SK-N-SH (cell line): ENCODE measurements around the gene UBE3C. TPM values are rescaled to one million over a fixed set of nuclear protein-coding genes. Genes with fewer than 3 reads are reported as not detected.

Experiments
- CTCF ChIA-PET: fragments of 300-600, 350-600 bp; formaldehyde crosslinking; extraction: SDS; loops from one replicate; lab custom pipeline; 2021; lab: Yijun Ruan, JAX
- POLR2A ChIA-PET: fragments of 350-600 bp; sonication (Branson Sonifier 250); formaldehyde crosslinking; extraction: SDS; loops from one replicate; lab custom pipeline; 2020; ENCODE audit warnings: antibody characterized with exemption, inconsistent platforms; lab: Yijun Ruan, JAX
- DNase-seq: peaks from one replicate; pipeline ENCODE4 v3.0.0; 2012
- H2AFZ ChIP-seq: fragments of 200-600 bp; sonication (generic); 2 replicates; pipeline ENCODE4 v1.8.1; 2016; ENCODE audit warnings: antibody characterized with exemption, mild to moderate bottlenecking, low read depth
- H3F3A ChIP-seq: fragments of 200-600 bp; sonication (generic); replicated peaks from 2 replicates; pipeline ENCODE3; 2016; ENCODE audit warnings: antibody characterized with exemption, mild to moderate bottlenecking; ENCODE audit not compliant: insufficient read depth
- H3K27ac ChIP-seq, 2 experiments: fragments of 200-500 bp in 1 of 2; fragments of 200-600 bp in 1 of 2; sonication (Bioruptor generic) in 1 of 2; sonication (generic), shearing (Covaris generic) in 1 of 2; 2 replicates each; pipeline versions ENCODE4 v1.5.1 to v1.6.1; 2014 to 2016; ENCODE audit warnings: low read depth in 2 of 2, inconsistent platforms in 1 of 2, low read length in 1 of 2, mild to moderate bottlenecking in 1 of 2, mixed read lengths in 1 of 2
- H3K27me3 ChIP-seq: fragments of 200-600 bp; sonication (generic), shearing (Covaris generic); 2 replicates; pipeline ENCODE4 v1.6.1; 2016; ENCODE audit warnings: mixed run types; ENCODE audit not compliant: insufficient read depth
- H3K36me3 ChIP-seq, 2 experiments: fragments of 200-500 bp in 1 of 2; fragments of 200-600 bp in 1 of 2; sonication (Bioruptor generic) in 1 of 2; sonication (generic) in 1 of 2; replicated peaks in 1 of 2; 2 replicates each; pipeline versions ENCODE3 to v1.5.1; 2014 to 2016; ENCODE audit warnings: low read length in 1 of 2, mild to moderate bottlenecking in 1 of 2; ENCODE audit not compliant: insufficient read depth in 2 of 2, control insufficient read depth in 1 of 2
- H3K4me1 ChIP-seq, 2 experiments: fragments of 200-500 bp in 1 of 2; fragments of 200-600 bp in 1 of 2; sonication (Bioruptor generic) in 1 of 2; sonication (generic), shearing (Covaris generic) in 1 of 2; 2 replicates each; pipeline versions ENCODE4 v1.5.1 to v1.6.1; 2014 to 2016; ENCODE audit warnings: low read depth in 1 of 2, low read length in 1 of 2, mixed run types in 1 of 2; ENCODE audit not compliant: insufficient read depth in 2 of 2, control insufficient read depth in 1 of 2
- H3K4me2 ChIP-seq: fragments of 200-600 bp; sonication (generic), shearing (Covaris generic); 2 replicates; pipeline ENCODE4 v1.6.1; 2017; ENCODE audit warnings: mixed run types
- H3K4me3 ChIP-seq, 2 experiments: fragments of 200-500 bp in 1 of 2; fragments of 200-600 bp in 1 of 2; sonication (Bioruptor generic) in 1 of 2; sonication (generic), shearing (Covaris generic) in 1 of 2; 2 replicates each; pipeline versions ENCODE4 v1.5.1 to v1.8.1; 2014 to 2016; ENCODE audit warnings: low read depth in 2 of 2, inconsistent platforms in 1 of 2, low read length in 1 of 2, mild to moderate bottlenecking in 1 of 2, mixed read lengths in 1 of 2, moderate library complexity in 1 of 2
- H3K79me2 ChIP-seq: fragments of 200-600 bp; sonication (generic); 2 replicates; pipeline ENCODE4 v1.8.1; 2017; ENCODE audit warnings: mild to moderate bottlenecking; ENCODE audit not compliant: insufficient read depth
- H3K9ac ChIP-seq: fragments of 200-600 bp; sonication (generic); 2 replicates; pipeline ENCODE4 v1.6.1; 2017; ENCODE audit warnings: mixed run types
- H3K9me2 ChIP-seq: fragments of 200-600 bp; sonication (generic); 2 replicates; pipeline ENCODE4 v1.6.1; 2017; ENCODE audit warnings: mixed run types
- H3K9me3 ChIP-seq: fragments of 200-600 bp; sonication (generic); 2 replicates; pipeline ENCODE4 v1.6.1; 2017; ENCODE audit warnings: mixed run types, mild to moderate bottlenecking, moderate library complexity
- H4K20me1 ChIP-seq: fragments of 200-600 bp; sonication (generic); 2 replicates; pipeline ENCODE4 v1.6.1; 2017; ENCODE audit warnings: mild to moderate bottlenecking, mixed run types; ENCODE audit not compliant: insufficient read depth
- CHD2 ChIP-seq: fragments of 150-350 bp; IDR thresholded peaks from 2 replicates; pipeline ENCODE4 v1.6.1; 2018; ENCODE audit warnings: low read length; ENCODE audit not compliant: partially characterized antibody
- FOXJ3 ChIP-seq: sonication (generic); formaldehyde crosslinking; IDR thresholded peaks from 2 replicates; pipeline ENCODE4 v1.5.1; 2020; ENCODE audit warnings: mild to moderate bottlenecking, missing genetic modification reagents
- FOXM1 ChIP-seq: IDR thresholded peaks from 2 replicates; pipeline ENCODE4 v1.4.0; 2012; ENCODE audit warnings: low read depth, mild to moderate bottlenecking
- POLR2AphosphoS5 ChIP-seq: IDR thresholded peaks from 2 replicates; pipeline ENCODE4 v1.6.1; 2012; ENCODE audit warnings: low read depth, low read length
- RAD21 ChIP-seq: IDR thresholded peaks from 2 replicates; pipeline ENCODE4 v1.6.1; 2012; ENCODE audit warnings: mild to moderate bottlenecking, low read length
- RCOR1 ChIP-seq: fragments of 150-350 bp; IDR thresholded peaks from 2 replicates; pipeline ENCODE4 v1.6.1; 2017; ENCODE audit warnings: antibody characterized with exemption, low read length
- SIN3A ChIP-seq: IDR thresholded peaks from 2 replicates; pipeline ENCODE4 v1.6.1; 2012; ENCODE audit warnings: low read depth, mild to moderate bottlenecking, low read length, moderate library complexity, borderline replicate concordance
- TCF12 ChIP-seq: IDR thresholded peaks from 2 replicates; pipeline ENCODE4 v1.4.0; 2012
- USF2 ChIP-seq: fragments of 150-350 bp; IDR thresholded peaks from 2 replicates; pipeline ENCODE4 v1.6.1; 2017; ENCODE audit warnings: antibody characterized with exemption, low read length, low read depth, borderline replicate concordance
- WGBS: methylation state at CpG from one replicate; pipeline ENCODE4 v1.1.6; 2017; ENCODE audit warnings: low lambda C conversion rate; 5-methylcytosine and 5-hydroxymethylcytosine counted together
- polyA plus RNA-seq, 3 experiments: library from polyadenylated mRNA; depleted of rRNA; stranded (reverse); fragments of >200 nt; gene quantifications; 2 replicates each; pipeline ENCODE4 v1.2.3, GENCODE V29; 2012
- TF ChIP-seq, protein P1 (sequence below): IDR thresholded peaks from 2 replicates; pipeline ENCODE4 v1.4.0; 2012; ENCODE audit warnings: low read depth
- TF ChIP-seq, protein P2 (sequence below): IDR thresholded peaks from 2 replicates; pipeline ENCODE4 v1.4.0; 2012; ENCODE audit warnings: low read depth, borderline replicate concordance
- TF ChIP-seq, protein P3 (sequence below): fragments of 150-350 bp; IDR thresholded peaks from 2 replicates; pipeline ENCODE4 v1.6.1; 2016; ENCODE audit warnings: mild to moderate bottlenecking, low read depth, low read length
- TF ChIP-seq, protein P4 (sequence below): IDR thresholded peaks from 2 replicates; pipeline ENCODE4 v1.6.1; 2012; ENCODE audit warnings: mild to moderate bottlenecking, low read depth, low read length, moderate library complexity

The UBE3C gene
- polyA plus RNA-seq, 1 of the 3 experiments (the other 2 are of a cell fraction) = 48.4 TPM

GRCh38 chr7:157195868-157196267 lies 57.1 kb downstream of the UBE3C start:
- Histone ChIP-seq H3K9ac (no peak overlapping the region), H3K27me3 (no peaks in the 10 kb centered on the region), H3K4me1 (peaks cover 0 to 4% of the 10 kb centered on the region in 2 experiments; a peak in 1 of 4 replicates), H3K4me3 (no peak overlapping the region), H3K79me2 (peaks cover 11% of the 10 kb centered on the region; the same call in 1 of the 2 replicates), H3K9me2 (no peaks in the 10 kb centered on the region), H3K9me3 (no peaks in the 10 kb centered on the region), H3K36me3 (peaks cover 69 to 82% of the 10 kb centered on the region in 2 experiments), H3K4me2 (no peak overlapping the region), H3K27ac (no peak overlapping the region), H4K20me1 (no peaks in the 10 kb centered on the region), H3F3A (peaks cover 8% of the 10 kb centered on the region), H2AFZ (no peak overlapping the region)
- POLR2A ChIA-PET = no interaction called here
- 95% methylated on average over 12 of the region's 12 CpGs for WGBS
- no peak for DNase-seq
- TF ChIP-seq RAD21 (no peak), FOXJ3 (CRISPR knock-in tag) (no peak), SIN3A (no peak), RCOR1 (no peak), CHD2 (no peak), FOXM1 (no peak), TCF12 (no peak), USF2 (no peak), POLR2AphosphoS5 (no peak)
- TF ChIP-seq, protein P1, sequence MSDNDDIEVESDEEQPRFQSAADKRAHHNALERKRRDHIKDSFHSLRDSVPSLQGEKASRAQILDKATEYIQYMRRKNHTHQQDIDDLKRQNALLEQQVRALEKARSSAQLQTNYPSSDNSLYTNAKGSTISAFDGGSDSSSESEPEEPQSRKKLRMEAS = no peak
- TF ChIP-seq, protein P2, sequence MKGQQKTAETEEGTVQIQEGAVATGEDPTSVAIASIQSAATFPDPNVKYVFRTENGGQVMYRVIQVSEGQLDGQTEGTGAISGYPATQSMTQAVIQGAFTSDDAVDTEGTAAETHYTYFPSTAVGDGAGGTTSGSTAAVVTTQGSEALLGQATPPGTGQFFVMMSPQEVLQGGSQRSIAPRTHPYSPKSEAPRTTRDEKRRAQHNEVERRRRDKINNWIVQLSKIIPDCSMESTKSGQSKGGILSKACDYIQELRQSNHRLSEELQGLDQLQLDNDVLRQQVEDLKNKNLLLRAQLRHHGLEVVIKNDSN = no peak
- TF ChIP-seq, protein P3, sequence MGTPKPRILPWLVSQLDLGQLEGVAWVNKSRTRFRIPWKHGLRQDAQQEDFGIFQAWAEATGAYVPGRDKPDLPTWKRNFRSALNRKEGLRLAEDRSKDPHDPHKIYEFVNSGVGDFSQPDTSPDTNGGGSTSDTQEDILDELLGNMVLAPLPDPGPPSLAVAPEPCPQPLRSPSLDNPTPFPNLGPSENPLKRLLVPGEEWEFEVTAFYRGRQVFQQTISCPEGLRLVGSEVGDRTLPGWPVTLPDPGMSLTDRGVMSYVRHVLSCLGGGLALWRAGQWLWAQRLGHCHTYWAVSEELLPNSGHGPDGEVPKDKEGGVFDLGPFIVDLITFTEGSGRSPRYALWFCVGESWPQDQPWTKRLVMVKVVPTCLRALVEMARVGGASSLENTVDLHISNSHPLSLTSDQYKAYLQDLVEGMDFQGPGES = no peak
- TF ChIP-seq, protein P4, sequence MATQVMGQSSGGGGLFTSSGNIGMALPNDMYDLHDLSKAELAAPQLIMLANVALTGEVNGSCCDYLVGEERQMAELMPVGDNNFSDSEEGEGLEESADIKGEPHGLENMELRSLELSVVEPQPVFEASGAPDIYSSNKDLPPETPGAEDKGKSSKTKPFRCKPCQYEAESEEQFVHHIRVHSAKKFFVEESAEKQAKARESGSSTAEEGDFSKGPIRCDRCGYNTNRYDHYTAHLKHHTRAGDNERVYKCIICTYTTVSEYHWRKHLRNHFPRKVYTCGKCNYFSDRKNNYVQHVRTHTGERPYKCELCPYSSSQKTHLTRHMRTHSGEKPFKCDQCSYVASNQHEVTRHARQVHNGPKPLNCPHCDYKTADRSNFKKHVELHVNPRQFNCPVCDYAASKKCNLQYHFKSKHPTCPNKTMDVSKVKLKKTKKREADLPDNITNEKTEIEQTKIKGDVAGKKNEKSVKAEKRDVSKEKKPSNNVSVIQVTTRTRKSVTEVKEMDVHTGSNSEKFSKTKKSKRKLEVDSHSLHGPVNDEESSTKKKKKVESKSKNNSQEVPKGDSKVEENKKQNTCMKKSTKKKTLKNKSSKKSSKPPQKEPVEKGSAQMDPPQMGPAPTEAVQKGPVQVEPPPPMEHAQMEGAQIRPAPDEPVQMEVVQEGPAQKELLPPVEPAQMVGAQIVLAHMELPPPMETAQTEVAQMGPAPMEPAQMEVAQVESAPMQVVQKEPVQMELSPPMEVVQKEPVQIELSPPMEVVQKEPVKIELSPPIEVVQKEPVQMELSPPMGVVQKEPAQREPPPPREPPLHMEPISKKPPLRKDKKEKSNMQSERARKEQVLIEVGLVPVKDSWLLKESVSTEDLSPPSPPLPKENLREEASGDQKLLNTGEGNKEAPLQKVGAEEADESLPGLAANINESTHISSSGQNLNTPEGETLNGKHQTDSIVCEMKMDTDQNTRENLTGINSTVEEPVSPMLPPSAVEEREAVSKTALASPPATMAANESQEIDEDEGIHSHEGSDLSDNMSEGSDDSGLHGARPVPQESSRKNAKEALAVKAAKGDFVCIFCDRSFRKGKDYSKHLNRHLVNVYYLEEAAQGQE = no peak
- CTCF ChIA-PET = no interaction called here
